A673 (cell line): ENCODE results near the gene FUZ.

ENCODE experiments used
- CTCF ChIP-seq: fragments of 300-800, 200-600 bp; sonication (generic); conservative IDR thresholded peaks from 2 replicates; pipeline ENCODE4 v1.5.1; 2017; ENCODE audit warnings: low read depth, mild to moderate bottlenecking, antibody characterized with exemption, low read length, moderate library complexity, mixed read lengths
- EZH2 ChIP-seq: fragments of 200-600 bp; sonication (generic); IDR thresholded peaks from 2 replicates; pipeline ENCODE4 v1.6.1; 2017; ENCODE audit warnings: borderline replicate concordance, low read depth, mild to moderate bottlenecking, mixed read lengths, antibody characterized with exemption, low read length; ENCODE audit not compliant: poor library complexity, severe bottlenecking

- TF ChIP-seq CTCF (no peak), EZH2 (no peak)
These were observed 49.9 kb downstream of the FUZ start, which contains the start of gene TSKS for GRCh38 chr19:49763230-49763629.
